ENCODE results near the gene BTLA. TPM values are rescaled to one million over a fixed set of nuclear protein-coding genes. Genes with fewer than 3 reads are reported as not detected.
"Not testable (repeated sequence)": the region's sequence is repeated elsewhere in the genome, so short reads cannot be mapped to it uniquely, and the experiment has no call there.

BTLA gene
- 52.2 TPM for polyA plus RNA-seq (2012; ENCODE audit: missing spikeins)

- FAIRE-seq (peak; percentile 98), DNase-seq (ENCODE audit: insufficient read length) (no peak)
- peak; percentile 74; the same call in 1 of the 2 replicates for TF ChIP-seq TAF1 (IDR thresholded peaks at IDR 0.05; ENCODE audit: borderline replicate concordance, low read depth, low read length)
- peak; percentile 71; the same call in 1 of the 2 replicates for TF ChIP-seq POLR2AphosphoS5 (IDR thresholded peaks at IDR 0.05; ENCODE audit: low read depth, low read length)
- peak; percentile 63 for TF ChIP-seq POLR2A (IDR thresholded peaks at IDR 0.05; ENCODE audit: low read depth, low read length)
Measured at GRCh38 chr3:112498914-112499711, at the start of gene BTLA. BTLA (minus strand) TSS chr3:112499472; CDS start chr3:112499358, 114 bp downstream.

DNA sequence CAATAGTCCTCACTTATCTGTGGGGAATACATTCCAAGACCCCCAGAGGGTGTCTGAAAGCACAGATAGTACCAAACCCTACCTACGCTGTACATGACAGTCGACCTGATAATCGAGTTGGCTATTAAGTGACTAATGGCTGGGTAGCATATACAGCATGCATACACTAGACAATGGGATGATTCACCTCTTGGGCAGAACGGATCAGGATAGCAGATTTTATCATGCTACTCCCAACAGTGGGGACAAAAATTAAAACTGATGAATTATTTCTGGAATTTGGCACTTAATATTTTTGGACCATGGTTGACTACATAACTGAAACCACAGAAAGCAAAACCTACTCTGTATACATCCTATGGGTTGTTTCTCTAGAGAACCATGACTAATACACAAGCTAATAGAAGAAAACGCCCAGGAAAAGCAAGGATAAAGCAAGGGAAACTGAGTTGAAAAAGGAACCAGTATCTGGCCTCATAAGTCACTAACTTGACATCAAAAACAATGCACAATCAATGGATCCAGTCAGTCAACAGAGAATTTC lies 47.0 kb upstream of the BTLA start:
- DNase-seq (ENCODE audit: insufficient read length) = no peak
- TF ChIP-seq TAF1 (IDR thresholded peaks at IDR 0.05; ENCODE audit: borderline replicate concordance, low read depth, low read length) = no peak
- no peak for TF ChIP-seq POLR2AphosphoS5 (IDR thresholded peaks at IDR 0.05; ENCODE audit: low read depth, low read length)
- TF ChIP-seq POLR2A (IDR thresholded peaks at IDR 0.05; ENCODE audit: low read depth, low read length) = no peak
- FAIRE-seq = no peak

GRCh38 chr3:112539825-112540650 lies 40.8 kb upstream of the BTLA start:
- peak; percentile 71 for FAIRE-seq
- DNase-seq (ENCODE audit: insufficient read length) = no peak
- no peak for TF ChIP-seq POLR2AphosphoS5 (IDR thresholded peaks at IDR 0.05; ENCODE audit: low read depth, low read length)
- no peak for TF ChIP-seq TAF1 (IDR thresholded peaks at IDR 0.05; ENCODE audit: borderline replicate concordance, low read depth, low read length)
- TF ChIP-seq POLR2A (IDR thresholded peaks at IDR 0.05; ENCODE audit: low read depth, low read length) = no peak

DNA sequence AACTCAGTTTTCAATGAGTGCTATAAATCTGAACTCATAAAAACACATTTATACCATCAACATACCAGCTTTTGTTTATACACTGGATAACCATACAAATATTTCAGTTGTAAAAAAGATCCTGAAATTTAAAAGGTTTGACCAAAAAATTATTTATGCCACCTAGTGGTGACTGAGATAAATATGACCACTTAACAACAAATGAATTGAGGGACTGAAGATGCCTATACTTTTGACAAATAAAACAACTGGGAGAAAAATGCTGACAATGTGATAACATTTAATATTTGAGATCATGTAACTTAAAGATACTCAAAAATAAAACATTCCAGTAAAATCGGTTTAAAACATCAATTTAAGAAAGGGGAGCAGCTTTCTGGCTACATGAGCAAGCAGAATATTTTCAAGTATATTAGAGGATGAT lies 32.1 kb upstream of the BTLA start:
- FAIRE-seq = peak; percentile 72

DNA sequence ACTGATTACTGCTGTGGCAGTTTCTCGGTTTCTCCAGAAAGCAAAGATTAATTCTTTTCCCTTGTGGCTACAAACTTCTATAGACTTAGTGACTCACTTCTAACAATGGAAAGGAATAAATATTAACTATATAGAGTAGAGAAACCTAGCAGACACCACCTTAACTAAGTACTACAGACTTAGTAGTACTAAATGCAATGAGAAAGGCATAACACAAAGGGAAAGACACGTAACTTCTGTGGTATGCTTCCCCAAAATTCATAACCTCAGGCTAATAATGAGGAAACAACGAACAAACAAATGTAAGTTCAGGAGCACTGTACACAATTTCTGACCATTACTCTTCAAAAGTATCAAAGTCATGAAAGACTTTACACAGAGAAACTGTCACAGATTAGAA lies 31.3 kb upstream of the BTLA start:
- FAIRE-seq (no peak), DNase-seq (ENCODE audit: insufficient read length) (no peak)
- TF ChIP-seq TAF1 (IDR thresholded peaks at IDR 0.05; ENCODE audit: borderline replicate concordance, low read depth, low read length) (no peak), POLR2AphosphoS5 (IDR thresholded peaks at IDR 0.05; ENCODE audit: low read depth, low read length) (no peak)

More for the DNA sequence above, 32.1 kb upstream of the BTLA start:
- TF ChIP-seq POLR2A (IDR thresholded peaks at IDR 0.05; ENCODE audit: low read depth, low read length) (no peak), POLR2AphosphoS5 (IDR thresholded peaks at IDR 0.05; ENCODE audit: low read depth, low read length) (no peak), TAF1 (IDR thresholded peaks at IDR 0.05; ENCODE audit: borderline replicate concordance, low read depth, low read length) (no peak)
- DNase-seq (ENCODE audit: insufficient read length) = no peak

- not testable (repeated sequence) for FAIRE-seq; DNase-seq (ENCODE audit: insufficient read length)
Measured at GRCh38 chr3:112524127-112524526, 24.9 kb upstream of the BTLA start.

GRCh38 chr3:112519424-112520001 lies 20.2 kb upstream of the BTLA start:
- DNase-seq (ENCODE audit: insufficient read length) = no peak
- FAIRE-seq = peak; percentile 79
- no peak for TF ChIP-seq POLR2A (IDR thresholded peaks at IDR 0.05; ENCODE audit: low read depth, low read length)
- TF ChIP-seq TAF1 (IDR thresholded peaks at IDR 0.05; ENCODE audit: borderline replicate concordance, low read depth, low read length) = no peak
- no peak for TF ChIP-seq POLR2AphosphoS5 (IDR thresholded peaks at IDR 0.05; ENCODE audit: low read depth, low read length)

DNA sequence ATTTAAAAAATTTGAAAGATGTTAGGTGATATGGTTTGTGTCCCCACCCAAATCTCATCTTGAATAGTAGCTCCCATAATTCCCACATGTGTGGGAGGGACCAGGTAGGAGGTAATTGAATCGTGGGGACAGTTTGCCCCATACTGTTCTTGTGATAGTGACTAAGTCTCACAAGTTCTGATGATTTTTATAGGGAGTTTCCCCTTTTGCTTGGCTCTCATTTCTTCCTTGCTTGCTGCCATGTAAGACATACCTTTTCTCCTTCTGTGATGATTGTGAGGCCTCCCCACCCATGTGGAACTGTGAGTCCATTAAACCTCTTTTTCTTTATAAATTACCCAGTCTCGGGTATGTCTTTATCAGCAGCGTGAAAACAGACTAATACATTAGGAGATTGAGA lies 19.7 kb upstream of the BTLA start:
- FAIRE-seq = peak; percentile 84

DNA sequence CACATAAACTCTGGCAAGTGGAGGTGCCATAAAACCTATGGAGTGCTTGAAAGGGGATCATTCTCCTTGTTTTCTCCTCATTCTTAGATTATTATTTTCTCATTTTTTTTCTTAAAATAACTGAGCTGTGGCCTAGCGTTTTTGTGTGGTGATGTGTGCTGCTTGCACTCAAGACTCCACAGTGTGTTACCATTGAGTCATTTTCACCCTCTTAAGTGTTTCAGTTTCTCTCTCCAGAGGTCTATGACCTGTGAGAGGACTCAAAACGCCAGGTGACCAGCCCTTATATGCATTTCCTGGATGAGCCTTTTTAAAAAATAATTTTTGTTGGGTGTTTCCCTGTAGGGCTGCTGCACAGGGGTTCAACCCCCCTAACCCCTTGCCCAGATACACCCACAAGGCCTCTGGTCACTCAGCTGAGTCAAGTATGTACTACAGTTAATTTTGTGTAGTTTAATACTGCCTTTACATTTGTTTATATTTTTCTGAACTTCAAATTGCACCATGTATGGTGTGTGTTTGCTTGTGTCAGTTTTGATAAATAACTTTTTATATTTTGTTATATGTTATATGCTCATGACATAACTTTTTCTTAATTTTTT lies 15.4 kb upstream of the BTLA start:
- 0 out of 2 replicates have a peak, but pooled peaks have one; percentile 25 for TF ChIP-seq POLR2AphosphoS5 (IDR thresholded peaks at IDR 0.05; ENCODE audit: low read depth, low read length)
- no peak for TF ChIP-seq POLR2A (IDR thresholded peaks at IDR 0.05; ENCODE audit: low read depth, low read length)
- no peak for TF ChIP-seq TAF1 (IDR thresholded peaks at IDR 0.05; ENCODE audit: borderline replicate concordance, low read depth, low read length)
- peak; percentile 19 for DNase-seq (ENCODE audit: insufficient read length)
- peak; percentile 93 for FAIRE-seq

More for the DNA sequence above, 19.7 kb upstream of the BTLA start:
- DNase-seq (ENCODE audit: insufficient read length) = not testable (repeated sequence)

- FAIRE-seq (no peak), DNase-seq (ENCODE audit: insufficient read length) (no peak)
- TF ChIP-seq POLR2A (IDR thresholded peaks at IDR 0.05; ENCODE audit: low read depth, low read length) (no peak), TAF1 (IDR thresholded peaks at IDR 0.05; ENCODE audit: borderline replicate concordance, low read depth, low read length) (no peak), POLR2AphosphoS5 (IDR thresholded peaks at IDR 0.05; ENCODE audit: low read depth, low read length) (no peak)
Measured at GRCh38 chr3:112512320-112512719, 13.0 kb upstream of the BTLA start.

GRCh38 chr3:112508860-112509259 lies 9.6 kb upstream of the BTLA start:
- DNase-seq (ENCODE audit: insufficient read length) (no peak), FAIRE-seq (peak; percentile 74)
- TF ChIP-seq TAF1 (IDR thresholded peaks at IDR 0.05; ENCODE audit: borderline replicate concordance, low read depth, low read length) = no peak
- TF ChIP-seq POLR2A (IDR thresholded peaks at IDR 0.05; ENCODE audit: low read depth, low read length) = no peak
- no peak for TF ChIP-seq POLR2AphosphoS5 (IDR thresholded peaks at IDR 0.05; ENCODE audit: low read depth, low read length)

Data from GM12892 (cell line).